OCI-LY3 (cell line): ENCODE results near the gene AQP2.

ENCODE experiments used
- H2AFZ ChIP-seq: fragments of 200-600, 300-600 bp; shearing (Covaris generic); 2 replicates; pipeline ENCODE4 v1.6.0; 2014; ENCODE audit warnings: antibody characterized with exemption, low read depth, low read length
- H3K27ac ChIP-seq: fragments of 200-600, 300-600 bp; sonication (generic); 2 replicates; pipeline ENCODE4 v1.5.1; 2014; ENCODE audit warnings: mild to moderate bottlenecking, low read length, moderate library complexity, mixed read lengths
- H3K27me3 ChIP-seq: fragments of 200-600, 300-600 bp; sonication (generic); 2 replicates; pipeline ENCODE4 v1.6.1; 2014; ENCODE audit warnings: low read depth, low read length, mixed read lengths
- H3K36me3 ChIP-seq: fragments of 200-600, 300-600 bp; sonication (generic); replicated peaks from 2 replicates; pipeline ENCODE3; 2014; ENCODE audit warnings: low read depth, low read length, mixed read lengths
- H3K4me1 ChIP-seq: fragments of 300-600, 200-600 bp; sonication (generic); 2 replicates; pipeline ENCODE4 v1.6.1; 2014; ENCODE audit warnings: low read length, mixed read lengths
- H3K4me2 ChIP-seq: fragments of 200-600, 300-600 bp; sonication (generic); 2 replicates; pipeline ENCODE4 v1.6.1; 2014; ENCODE audit warnings: low read length, mixed read lengths
- H3K4me3 ChIP-seq: fragments of 300-600, 200-600 bp; sonication (generic); 2 replicates; pipeline ENCODE4 v1.5.1; 2014; ENCODE audit warnings: antibody characterized with exemption, mild to moderate bottlenecking, low read length, moderate library complexity
- H3K79me2 ChIP-seq: fragments of 300-600, 200-600 bp; shearing (Covaris generic); 2 replicates; pipeline ENCODE4 v1.6.1; 2014; ENCODE audit warnings: mild to moderate bottlenecking, low read length, mixed read lengths
- H3K9ac ChIP-seq: fragments of 300-600, 200-600 bp; shearing (Covaris generic); 2 replicates; pipeline ENCODE4 v1.6.0; 2014; ENCODE audit warnings: mild to moderate bottlenecking, low read length, moderate library complexity
- H3K9me3 ChIP-seq: fragments of 200-600, 300-600 bp; shearing (Covaris generic); 2 replicates; pipeline ENCODE4 v1.6.1; 2014; ENCODE audit warnings: low read length, mixed read lengths; ENCODE audit not compliant: insufficient read depth
- H4K20me1 ChIP-seq: fragments of 200-600, 300-600 bp; sonication (generic); 2 replicates; pipeline ENCODE4 v1.6.1; 2016; ENCODE audit warnings: low read length, mixed read lengths; ENCODE audit not compliant: insufficient read depth
- EZH2phosphoT487 ChIP-seq: fragments of 200-600 bp; shearing (Covaris generic); IDR thresholded peaks from 2 replicates; pipeline ENCODE4 v1.6.1; 2018; ENCODE audit warnings: antibody characterized with exemption, mixed run types, low read depth
- TF ChIP-seq, protein P1 (sequence below): fragments of 200-600, 300-600 bp; sonication (generic); IDR thresholded peaks from 2 replicates; pipeline ENCODE4 v1.5.1; 2014; ENCODE audit warnings: antibody characterized with exemption, low read length, low read depth

AQP2 gene

DNA sequence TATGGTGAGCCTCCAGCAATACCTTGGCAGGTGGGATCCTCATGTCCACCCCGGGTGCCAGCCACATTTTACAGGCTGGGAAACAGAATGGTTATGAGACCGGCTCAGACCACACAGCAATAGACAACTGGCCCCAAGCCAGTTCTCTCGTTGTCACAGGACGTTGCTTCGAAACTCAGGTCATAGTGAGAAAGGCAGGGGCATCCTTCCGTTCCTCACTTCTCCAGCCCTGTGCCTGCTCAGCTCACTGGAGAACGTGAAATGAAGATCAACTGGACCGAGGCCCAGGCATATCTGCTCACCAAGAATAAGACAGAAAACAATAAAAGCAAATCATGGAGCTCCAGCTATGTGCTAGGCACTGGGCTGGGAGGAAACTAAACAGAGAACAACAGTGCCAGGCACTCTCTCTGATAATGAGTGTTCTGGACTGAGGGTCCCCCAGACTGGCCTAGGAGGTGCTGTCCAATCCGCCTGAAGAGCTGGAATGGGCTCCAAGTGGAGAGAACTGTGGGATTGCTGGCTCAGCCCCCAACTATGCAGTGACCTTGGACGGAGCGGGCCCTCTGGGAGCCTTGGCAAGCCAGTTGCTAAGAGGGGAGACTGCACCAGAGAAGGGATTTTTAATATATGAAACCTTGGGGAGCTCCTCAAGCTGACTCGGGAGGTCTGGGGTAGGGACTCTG, 28.0 kb upstream of the AQP2 start:
- no peaks in the 10 kb centered on the region for H3K36me3 ChIP-seq
- no peaks in the 10 kb centered on the region for H3K4me1 ChIP-seq
- no peak overlapping the region for H3K27ac ChIP-seq
- TF ChIP-seq, protein P1, sequence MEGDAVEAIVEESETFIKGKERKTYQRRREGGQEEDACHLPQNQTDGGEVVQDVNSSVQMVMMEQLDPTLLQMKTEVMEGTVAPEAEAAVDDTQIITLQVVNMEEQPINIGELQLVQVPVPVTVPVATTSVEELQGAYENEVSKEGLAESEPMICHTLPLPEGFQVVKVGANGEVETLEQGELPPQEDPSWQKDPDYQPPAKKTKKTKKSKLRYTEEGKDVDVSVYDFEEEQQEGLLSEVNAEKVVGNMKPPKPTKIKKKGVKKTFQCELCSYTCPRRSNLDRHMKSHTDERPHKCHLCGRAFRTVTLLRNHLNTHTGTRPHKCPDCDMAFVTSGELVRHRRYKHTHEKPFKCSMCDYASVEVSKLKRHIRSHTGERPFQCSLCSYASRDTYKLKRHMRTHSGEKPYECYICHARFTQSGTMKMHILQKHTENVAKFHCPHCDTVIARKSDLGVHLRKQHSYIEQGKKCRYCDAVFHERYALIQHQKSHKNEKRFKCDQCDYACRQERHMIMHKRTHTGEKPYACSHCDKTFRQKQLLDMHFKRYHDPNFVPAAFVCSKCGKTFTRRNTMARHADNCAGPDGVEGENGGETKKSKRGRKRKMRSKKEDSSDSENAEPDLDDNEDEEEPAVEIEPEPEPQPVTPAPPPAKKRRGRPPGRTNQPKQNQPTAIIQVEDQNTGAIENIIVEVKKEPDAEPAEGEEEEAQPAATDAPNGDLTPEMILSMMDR = no peak
- TF ChIP-seq EZH2phosphoT487 = no peak
- no peak overlapping the region for H3K4me2 ChIP-seq
- H3K79me2 ChIP-seq = no peaks in the 10 kb centered on the region
- H3K4me3 ChIP-seq = no peak overlapping the region
- H3K27me3 ChIP-seq = peaks cover 10% of the 10 kb centered on the region
- no peaks in the 10 kb centered on the region for H4K20me1 ChIP-seq
- H3K9me3 ChIP-seq = no peaks in the 10 kb centered on the region
- H2AFZ ChIP-seq = no peak overlapping the region
- H3K9ac ChIP-seq = no peak overlapping the region

- no peak for TF ChIP-seq EZH2phosphoT487
- TF ChIP-seq, protein P1 = no peak
- Histone ChIP-seq H4K20me1 (no peaks in the 10 kb centered on the region), H3K36me3 (no peaks in the 10 kb centered on the region), H3K79me2 (no peaks in the 10 kb centered on the region), H3K4me2 (no peak overlapping the region), H3K4me1 (no peaks in the 10 kb centered on the region), H3K27ac (no peak overlapping the region), H3K9me3 (no peaks in the 10 kb centered on the region), H2AFZ (no peak overlapping the region), H3K4me3 (no peak overlapping the region), H3K27me3 (peaks cover 6% of the 10 kb centered on the region; the same call in 1 of the 2 replicates), H3K9ac (no peak overlapping the region)
These were observed 27.4 kb upstream of the AQP2 start for GRCh38 chr12:49923035-49923644.

DNA sequence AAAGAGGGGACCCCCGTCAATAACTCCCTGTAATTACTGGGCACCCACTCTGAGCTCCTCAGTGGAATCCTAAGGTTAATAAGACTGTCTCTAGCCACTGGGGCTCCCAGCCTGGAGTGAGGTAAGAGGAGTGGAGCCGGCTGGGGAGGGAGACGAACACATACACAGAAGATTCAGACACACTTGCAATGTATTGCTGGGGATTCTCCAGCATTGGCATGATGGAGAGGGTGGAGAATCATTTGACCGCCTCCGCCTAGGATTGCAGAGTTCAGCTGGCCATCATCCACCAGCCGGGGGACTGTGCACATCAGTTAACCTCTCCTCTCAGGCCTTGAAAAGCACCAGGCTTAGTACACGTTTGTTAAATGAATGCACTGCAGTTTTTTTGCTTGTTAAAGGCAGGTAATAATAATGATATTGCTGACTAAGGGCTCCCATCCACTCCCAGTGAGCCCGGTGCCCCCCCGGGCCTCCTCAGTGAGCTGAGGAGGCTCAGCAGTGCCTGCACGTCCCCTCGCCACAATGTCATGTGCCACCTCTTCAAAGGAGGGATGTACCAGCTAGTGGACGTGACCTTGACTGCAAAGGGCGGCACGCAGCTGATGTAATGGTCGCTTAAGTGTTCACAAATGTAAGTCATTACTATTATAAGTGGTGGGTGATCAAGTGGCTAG, 26.5 kb upstream of the AQP2 start:
- Histone ChIP-seq H4K20me1 (no peaks in the 10 kb centered on the region), H3K79me2 (no peaks in the 10 kb centered on the region), H3K36me3 (no peaks in the 10 kb centered on the region), H3K9me3 (no peaks in the 10 kb centered on the region), H3K27ac (no peak overlapping the region), H2AFZ (no peak overlapping the region), H3K4me3 (no peak overlapping the region), H3K9ac (no peak overlapping the region), H3K4me1 (no peaks in the 10 kb centered on the region), H3K27me3 (0 out of 2 replicates have a peak, but pooled peaks cover 3% of the 10 kb centered on the region), H3K4me2 (no peak overlapping the region)
- TF ChIP-seq, protein P1 = no peak
- no peak for TF ChIP-seq EZH2phosphoT487

GRCh38 chr12:49924628-49925246, 25.8 kb upstream of the AQP2 start:
- Histone ChIP-seq H3K4me2 (no peak overlapping the region), H3K79me2 (no peaks in the 10 kb centered on the region)
- TF ChIP-seq, protein P1 = no peak
- no peak for TF ChIP-seq EZH2phosphoT487

More at GRCh38 chr12:49924628-49925246, 25.8 kb upstream of the AQP2 start:
- Histone ChIP-seq H4K20me1 (no peaks in the 10 kb centered on the region), H3K36me3 (no peaks in the 10 kb centered on the region), H3K9ac (no peak overlapping the region), H3K4me1 (no peaks in the 10 kb centered on the region), H3K27me3 (0 out of 2 replicates have a peak, but pooled peaks cover 4% of the 10 kb centered on the region), H3K4me3 (no peak overlapping the region), H2AFZ (no peak overlapping the region), H3K27ac (no peak overlapping the region), H3K9me3 (no peaks in the 10 kb centered on the region)
